Tibial nerve (tissue), 4 donors: ENCODE measurements around the gene PGC.

Source experiments
- CTCF ChIP-seq, 5 experiments: fragments of 200-600 bp in 3 of 5; fragments of 450-650 bp in 2 of 5; sonication (generic) in 3 of 5; IDR thresholded peaks; one replicate each; pipeline ENCODE4 v1.5.1; 2016 to 2019; ENCODE audit warnings: antibody characterized with exemption in 5 of 5, mild to moderate bottlenecking in 3 of 5, moderate library complexity in 2 of 5
- EP300 ChIP-seq, 2 donors: sonication (generic); formaldehyde crosslinking; IDR thresholded peaks; one replicate each; pipeline ENCODE4 v1.6.1; 2017; ENCODE audit warnings: antibody characterized with exemption in 2 of 2, mild to moderate bottlenecking in 1 of 2
- POLR2A ChIP-seq, 2 donors: fragments of 450-650 bp; IDR thresholded peaks; one replicate each; pipeline ENCODE4 v1.6.1; 2017; ENCODE audit warnings: antibody characterized with exemption in 2 of 2, mild to moderate bottlenecking in 2 of 2, moderate library complexity in 2 of 2

GRCh38 chr6:41724586-41725501 lies 22.4 kb downstream of the PGC start:
- TF ChIP-seq CTCF (IDR thresholded peaks at IDR 0.05), result no peak
- no peak for TF ChIP-seq POLR2A (IDR thresholded peaks at IDR 0.05)
- TF ChIP-seq EP300 (IDR thresholded peaks at IDR 0.05), result no peak
